ENCODE results near the gene TTLL11. TPM values are rescaled to one million over a fixed set of nuclear protein-coding genes. Genes with fewer than 3 reads are reported as not detected.

The TTLL11 gene
- total RNA-seq, 1 experiment from 2014 or later = 13.6 TPM

GRCh38 chr9:121892706-121893105 is 200.4 kb downstream of the TTLL11 start:
- Mint-ChIP-seq H3K9me3 (ENCODE audit: unreplicated experiment) (no peaks in the 10 kb centered on the region), H3K4me1 (ENCODE audit: insufficient read depth, unreplicated experiment) (no peaks in the 10 kb centered on the region), H3K27ac (ENCODE audit: low read depth, unreplicated experiment) (no peak overlapping the region), H3K27me3 (ENCODE audit: insufficient read depth, unreplicated experiment) (no peaks in the 10 kb centered on the region), H3K36me3 (ENCODE audit: insufficient read depth, unreplicated experiment) (peaks cover 10% of the 10 kb centered on the region), H3K4me3 (ENCODE audit: unreplicated experiment) (no peak overlapping the region)
- intact Hi-C loops (cut with micrococcal nuclease) = no loop called here
- ChIA-PET POLR2A (interaction anchor here (0.6 to 0.7 kb wide), 2 partner anchors 29 to 115 kb away, joined by 3 to 4 read pairs; no protein-coding TSS in a partner anchor), CTCF (no interaction called here)
- BruUV-seq (replicated peaks) = no TSS peak
- TF ChIP-seq, protein P1, sequence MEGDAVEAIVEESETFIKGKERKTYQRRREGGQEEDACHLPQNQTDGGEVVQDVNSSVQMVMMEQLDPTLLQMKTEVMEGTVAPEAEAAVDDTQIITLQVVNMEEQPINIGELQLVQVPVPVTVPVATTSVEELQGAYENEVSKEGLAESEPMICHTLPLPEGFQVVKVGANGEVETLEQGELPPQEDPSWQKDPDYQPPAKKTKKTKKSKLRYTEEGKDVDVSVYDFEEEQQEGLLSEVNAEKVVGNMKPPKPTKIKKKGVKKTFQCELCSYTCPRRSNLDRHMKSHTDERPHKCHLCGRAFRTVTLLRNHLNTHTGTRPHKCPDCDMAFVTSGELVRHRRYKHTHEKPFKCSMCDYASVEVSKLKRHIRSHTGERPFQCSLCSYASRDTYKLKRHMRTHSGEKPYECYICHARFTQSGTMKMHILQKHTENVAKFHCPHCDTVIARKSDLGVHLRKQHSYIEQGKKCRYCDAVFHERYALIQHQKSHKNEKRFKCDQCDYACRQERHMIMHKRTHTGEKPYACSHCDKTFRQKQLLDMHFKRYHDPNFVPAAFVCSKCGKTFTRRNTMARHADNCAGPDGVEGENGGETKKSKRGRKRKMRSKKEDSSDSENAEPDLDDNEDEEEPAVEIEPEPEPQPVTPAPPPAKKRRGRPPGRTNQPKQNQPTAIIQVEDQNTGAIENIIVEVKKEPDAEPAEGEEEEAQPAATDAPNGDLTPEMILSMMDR (IDR thresholded peaks at IDR 0.05; ENCODE audit: unreplicated experiment) = no peak
- no peak for DNase-seq (ENCODE audit: unreplicated experiment)

DNA sequence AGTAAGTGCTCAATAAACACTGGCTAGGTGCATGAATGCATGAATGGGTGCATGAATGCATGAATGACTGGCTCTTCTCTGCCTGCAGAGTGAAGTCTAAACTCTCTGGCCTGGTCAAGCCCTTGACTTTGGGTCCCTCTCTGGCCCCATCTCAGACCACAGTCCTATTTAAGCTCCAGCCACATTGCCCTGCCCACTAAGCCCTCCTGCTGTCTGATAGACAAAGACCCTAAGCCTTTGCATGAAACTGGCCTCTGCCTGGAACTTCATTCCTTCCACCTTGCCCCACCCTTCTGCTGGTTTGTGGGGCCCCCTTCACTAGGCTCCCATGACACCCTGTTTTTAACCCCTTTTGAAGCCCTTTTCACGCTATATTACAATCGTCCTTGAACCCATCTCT is 202.4 kb downstream of the TTLL11 start:
- CTCF ChIA-PET = interaction anchor here (0.5 kb wide), 1 partner anchor 1200 kb away, joined by 3 read pairs; no protein-coding TSS in a partner anchor
- POLR2A ChIA-PET = no interaction called here
- Mint-ChIP-seq H3K36me3 (ENCODE audit: insufficient read depth, unreplicated experiment) (peaks cover 7% of the 10 kb centered on the region), H3K9me3 (ENCODE audit: unreplicated experiment) (no peaks in the 10 kb centered on the region), H3K4me1 (ENCODE audit: insufficient read depth, unreplicated experiment) (no peaks in the 10 kb centered on the region), H3K27me3 (ENCODE audit: insufficient read depth, unreplicated experiment) (no peaks in the 10 kb centered on the region), H3K27ac (ENCODE audit: low read depth, unreplicated experiment) (no peak overlapping the region), H3K4me3 (ENCODE audit: unreplicated experiment) (no peak overlapping the region)
- no TSS peak for BruUV-seq (replicated peaks)
- no peak for DNase-seq (ENCODE audit: unreplicated experiment)
- intact Hi-C loops (cut with micrococcal nuclease) = no loop called here
- TF ChIP-seq, protein P1 (IDR thresholded peaks at IDR 0.05; ENCODE audit: unreplicated experiment) = no peak

GRCh38 chr9:121889990-121890563 is 203.0 kb downstream of the TTLL11 start:
- Mint-ChIP-seq H3K9me3 (ENCODE audit: unreplicated experiment) (no peaks in the 10 kb centered on the region), H3K27ac (ENCODE audit: low read depth, unreplicated experiment) (no peak overlapping the region), H3K27me3 (ENCODE audit: insufficient read depth, unreplicated experiment) (no peaks in the 10 kb centered on the region), H3K4me1 (ENCODE audit: insufficient read depth, unreplicated experiment) (no peaks in the 10 kb centered on the region), H3K4me3 (ENCODE audit: unreplicated experiment) (no peak overlapping the region), H3K36me3 (ENCODE audit: insufficient read depth, unreplicated experiment) (peaks cover 7% of the 10 kb centered on the region)
- BruUV-seq (replicated peaks) = no TSS peak
- TF ChIP-seq, protein P1 (IDR thresholded peaks at IDR 0.05; ENCODE audit: unreplicated experiment) = no peak
- intact Hi-C loops (cut with micrococcal nuclease) = no loop called here
- ChIA-PET CTCF (no interaction called here), POLR2A (no interaction called here)
- DNase-seq (ENCODE audit: unreplicated experiment) = no peak

GRCh38 chr9:121888438-121888775 is 204.7 kb downstream of the TTLL11 start:
- TF ChIP-seq, protein P1 (IDR thresholded peaks at IDR 0.05; ENCODE audit: unreplicated experiment) = no peak
- peak; percentile 61 for DNase-seq (ENCODE audit: unreplicated experiment)
- CTCF ChIA-PET = interaction anchor here (0.7 kb wide), 1 partner anchor 10 kb away, joined by 3 read pairs; no protein-coding TSS in a partner anchor
- no TSS peak for BruUV-seq (replicated peaks)
- H3K9me3 Mint-ChIP-seq (ENCODE audit: unreplicated experiment) = no peaks in the 10 kb centered on the region
- no peak overlapping the region for H3K4me3 Mint-ChIP-seq (ENCODE audit: unreplicated experiment)
- H3K36me3 Mint-ChIP-seq (ENCODE audit: insufficient read depth, unreplicated experiment) = peaks cover 7% of the 10 kb centered on the region
- no peaks in the 10 kb centered on the region for H3K4me1 Mint-ChIP-seq (ENCODE audit: insufficient read depth, unreplicated experiment)
- no peak overlapping the region for H3K27ac Mint-ChIP-seq (ENCODE audit: low read depth, unreplicated experiment)
- POLR2A ChIA-PET = no interaction called here
- intact Hi-C loops (cut with micrococcal nuclease) = no loop called here
- no peaks in the 10 kb centered on the region for H3K27me3 Mint-ChIP-seq (ENCODE audit: insufficient read depth, unreplicated experiment)
